Astrocyte (in vitro differentiated cells and primary cell): Measurements from ENCODE around the gene FANK1. TPM values are rescaled to one million over a fixed set of nuclear protein-coding genes. Genes with fewer than 3 reads are reported as not detected.

ENCODE experiments used
- DNase-seq: peaks from one replicate; pipeline ENCODE4 v3.0.0-alpha.2; 2010; ENCODE audit warnings: low read depth
- FAIRE-seq: peaks from 2 replicates; lab custom pipeline; 2011; peaks lifted over from hg19 to GRCh38; lab: Jason Lieb, UNC
- H2AFZ ChIP-seq: 2 replicates; pipeline ENCODE4 v1.6.0; 2012; ENCODE audit warnings: low read depth, low read length, inconsistent platforms
- H3K27ac ChIP-seq: 2 replicates; pipeline ENCODE4 v1.5.1; 2011; ENCODE audit warnings: low read depth, low read length, inconsistent platforms
- H3K27me3 ChIP-seq: 2 replicates; pipeline ENCODE4 v1.6.0; 2011; ENCODE audit warnings: low read length, inconsistent platforms; ENCODE audit not compliant: insufficient read depth
- H3K36me3 ChIP-seq: 2 replicates; pipeline ENCODE4 v1.5.1; 2011; ENCODE audit warnings: low read length, inconsistent platforms; ENCODE audit not compliant: insufficient read depth
- H3K4me1 ChIP-seq: 2 replicates; pipeline ENCODE4 v1.5.1; 2011; ENCODE audit warnings: low read length, inconsistent platforms; ENCODE audit not compliant: insufficient read depth
- H3K4me2 ChIP-seq: 2 replicates; pipeline ENCODE4 v1.6.0; 2012; ENCODE audit warnings: low read length, inconsistent platforms
- H3K4me3 ChIP-seq: 2 replicates; pipeline ENCODE4 v1.5.1; 2011; ENCODE audit warnings: low read depth, mild to moderate bottlenecking, low read length, inconsistent platforms; ENCODE audit not compliant: insufficient read depth
- H3K79me2 ChIP-seq: 2 replicates; pipeline ENCODE4 v1.6.0; 2012; ENCODE audit warnings: mild to moderate bottlenecking, low read length, inconsistent platforms; ENCODE audit not compliant: insufficient read depth
- H3K9ac ChIP-seq: 2 replicates; pipeline ENCODE4 v1.6.0; 2012; ENCODE audit warnings: mild to moderate bottlenecking, low read length, inconsistent platforms
- H3K9me3 ChIP-seq: 2 replicates; pipeline ENCODE4 v1.5.1; 2012; ENCODE audit warnings: low read depth, mild to moderate bottlenecking, low read length, inconsistent platforms; ENCODE audit not compliant: insufficient read depth
- H4K20me1 ChIP-seq: 2 replicates; pipeline ENCODE4 v1.6.0; 2012; ENCODE audit warnings: low read length, inconsistent platforms; ENCODE audit not compliant: insufficient read depth
- H3K27ac Mint-ChIP-seq: one replicate; pipeline ENCODE4 v1.8.0; 2021; ENCODE audit warnings: mild to moderate bottlenecking, mixed read lengths; ENCODE audit not compliant: unreplicated experiment
- H3K27me3 Mint-ChIP-seq: one replicate; pipeline ENCODE4 v1.8.0; 2021; ENCODE audit warnings: low read depth, mixed read lengths; ENCODE audit not compliant: unreplicated experiment
- H3K36me3 Mint-ChIP-seq: one replicate; pipeline ENCODE4 v1.8.0; 2021; ENCODE audit warnings: low read depth, mixed read lengths; ENCODE audit not compliant: unreplicated experiment
- H3K4me1 Mint-ChIP-seq: one replicate; pipeline ENCODE4 v1.8.0; 2021; ENCODE audit warnings: low read depth, mixed read lengths; ENCODE audit not compliant: unreplicated experiment
- H3K4me3 Mint-ChIP-seq: one replicate; pipeline ENCODE4 v1.8.0; 2021; ENCODE audit warnings: mild to moderate bottlenecking, moderate library complexity, mixed read lengths; ENCODE audit not compliant: unreplicated experiment
- H3K9me3 Mint-ChIP-seq: one replicate; pipeline ENCODE4 v1.8.0; 2021; ENCODE audit warnings: mild to moderate bottlenecking, mixed read lengths; ENCODE audit not compliant: unreplicated experiment
- EZH2 ChIP-seq: IDR thresholded peaks from 2 replicates; pipeline ENCODE4 v1.6.1; 2012; ENCODE audit warnings: mild to moderate bottlenecking, low read length, inconsistent platforms; ENCODE audit not compliant: insufficient read depth
- total RNA-seq: library from RNA; stranded (reverse); gene quantifications from 2 replicates; pipeline ENCODE4 v1.2.1, GENCODE V29; 2021
- TF ChIP-seq, protein P1 (sequence below): IDR thresholded peaks from 2 replicates; pipeline ENCODE4 v1.5.1; 2011; ENCODE audit warnings: low read depth, mild to moderate bottlenecking, inconsistent platforms, low read length, moderate library complexity; ENCODE audit not compliant: insufficient read depth

FANK1 gene
- total RNA-seq, 1 donor from 2014 or later = 9.7 TPM

GRCh38 chr10:126012485-126012884 lies 116.1 kb downstream of the FANK1 start:
- no peak for TF ChIP-seq EZH2
- TF ChIP-seq, protein P1, sequence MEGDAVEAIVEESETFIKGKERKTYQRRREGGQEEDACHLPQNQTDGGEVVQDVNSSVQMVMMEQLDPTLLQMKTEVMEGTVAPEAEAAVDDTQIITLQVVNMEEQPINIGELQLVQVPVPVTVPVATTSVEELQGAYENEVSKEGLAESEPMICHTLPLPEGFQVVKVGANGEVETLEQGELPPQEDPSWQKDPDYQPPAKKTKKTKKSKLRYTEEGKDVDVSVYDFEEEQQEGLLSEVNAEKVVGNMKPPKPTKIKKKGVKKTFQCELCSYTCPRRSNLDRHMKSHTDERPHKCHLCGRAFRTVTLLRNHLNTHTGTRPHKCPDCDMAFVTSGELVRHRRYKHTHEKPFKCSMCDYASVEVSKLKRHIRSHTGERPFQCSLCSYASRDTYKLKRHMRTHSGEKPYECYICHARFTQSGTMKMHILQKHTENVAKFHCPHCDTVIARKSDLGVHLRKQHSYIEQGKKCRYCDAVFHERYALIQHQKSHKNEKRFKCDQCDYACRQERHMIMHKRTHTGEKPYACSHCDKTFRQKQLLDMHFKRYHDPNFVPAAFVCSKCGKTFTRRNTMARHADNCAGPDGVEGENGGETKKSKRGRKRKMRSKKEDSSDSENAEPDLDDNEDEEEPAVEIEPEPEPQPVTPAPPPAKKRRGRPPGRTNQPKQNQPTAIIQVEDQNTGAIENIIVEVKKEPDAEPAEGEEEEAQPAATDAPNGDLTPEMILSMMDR = no peak
- Histone ChIP-seq H3K36me3 (peaks cover 23% of the 10 kb centered on the region), H3K27me3 (no peaks in the 10 kb centered on the region), H3K9me3 (no peaks in the 10 kb centered on the region), H3K4me3 (no peak overlapping the region), H3K4me2 (no peak overlapping the region), H4K20me1 (no peaks in the 10 kb centered on the region), H3K79me2 (no peaks in the 10 kb centered on the region), H2AFZ (no peak overlapping the region), H3K4me1 (peaks cover 25% of the 10 kb centered on the region), H3K27ac (no peak overlapping the region), H3K9ac (no peak overlapping the region)
- no peak overlapping the region for H3K4me3 Mint-ChIP-seq
- peaks cover 28% of the 10 kb centered on the region for H3K36me3 Mint-ChIP-seq
- H3K4me1 Mint-ChIP-seq = peaks cover 46% of the 10 kb centered on the region
- peak overlapping the region; percentile 12 for H3K27ac Mint-ChIP-seq
- no peaks in the 10 kb centered on the region for H3K9me3 Mint-ChIP-seq
- peak; percentile 39 for DNase-seq
- H3K27me3 Mint-ChIP-seq = no peaks in the 10 kb centered on the region
- FAIRE-seq = peak; percentile 23

- peak; percentile 58 for FAIRE-seq
- H3K27me3 ChIP-seq = no peaks in the 10 kb centered on the region
- H3K4me2 ChIP-seq = peak overlapping the region; percentile 69
- no peaks in the 10 kb centered on the region for H3K9me3 ChIP-seq
- Mint-ChIP-seq H3K4me1 (peaks cover 46% of the 10 kb centered on the region), H3K27me3 (no peaks in the 10 kb centered on the region), H3K9me3 (no peaks in the 10 kb centered on the region), H3K36me3 (peaks cover 31% of the 10 kb centered on the region), H3K4me3 (peak overlapping the region; percentile 17), H3K27ac (peak overlapping the region; percentile 96)
- no peaks in the 10 kb centered on the region for H3K79me2 ChIP-seq
- peak; percentile 96 for DNase-seq
- peaks cover 25% of the 10 kb centered on the region for H3K36me3 ChIP-seq
- H2AFZ ChIP-seq = no peak overlapping the region
- no peak overlapping the region for H3K4me3 ChIP-seq
- peak overlapping the region; percentile 83 for H3K27ac ChIP-seq
- TF ChIP-seq EZH2 = no peak
- TF ChIP-seq, protein P1 = no peak
- H3K4me1 ChIP-seq = peaks cover 29% of the 10 kb centered on the region
- H3K9ac ChIP-seq = peak overlapping the region; percentile 76
- H4K20me1 ChIP-seq = no peaks in the 10 kb centered on the region
Observed at GRCh38 chr10:126013489-126014281, 117.3 kb downstream of the FANK1 start.

DNA sequence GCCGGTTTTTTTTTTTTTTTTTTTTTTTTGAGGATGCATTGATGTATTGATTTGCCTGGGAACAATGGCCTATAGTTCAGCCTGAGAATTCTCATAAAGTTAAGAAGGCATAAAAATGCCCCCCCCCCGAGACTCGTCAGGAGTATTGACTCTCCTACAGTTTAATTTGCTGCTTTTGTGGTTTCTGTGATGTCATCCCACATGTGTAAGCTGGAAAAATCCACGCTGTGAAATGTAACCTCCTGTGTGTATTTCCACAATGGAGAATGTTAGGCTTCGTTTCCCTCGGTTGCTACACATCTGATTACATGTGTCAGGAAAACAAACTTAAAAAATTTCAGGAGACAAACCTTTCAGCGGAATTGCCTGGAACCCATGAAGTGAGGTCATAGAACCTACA lies 117.9 kb downstream of the FANK1 start:
- Histone ChIP-seq H3K4me2 (peak overlapping the region; percentile 69), H3K27ac (peak overlapping the region; percentile 83), H3K9ac (peak overlapping the region; percentile 76), H3K9me3 (no peaks in the 10 kb centered on the region), H3K79me2 (no peaks in the 10 kb centered on the region), H3K36me3 (peaks cover 29% of the 10 kb centered on the region), H2AFZ (no peak overlapping the region), H4K20me1 (no peaks in the 10 kb centered on the region), H3K4me3 (no peak overlapping the region), H3K4me1 (peaks cover 29% of the 10 kb centered on the region), H3K27me3 (no peaks in the 10 kb centered on the region)
- Mint-ChIP-seq H3K9me3 (peaks cover 4% of the 10 kb centered on the region), H3K27ac (peak overlapping the region; percentile 96), H3K27me3 (no peaks in the 10 kb centered on the region), H3K4me1 (peaks cover 46% of the 10 kb centered on the region), H3K36me3 (peaks cover 34% of the 10 kb centered on the region), H3K4me3 (no peak overlapping the region)
- FAIRE-seq (no peak), DNase-seq (peak; percentile 91)
- no peak for TF ChIP-seq EZH2
- TF ChIP-seq, protein P1 = no peak
